Neural crest cell (in vitro differentiated cells): ENCODE results near the gene TBXAS1. TPM values are rescaled to one million over a fixed set of nuclear protein-coding genes. Genes with fewer than 3 reads are reported as not detected.

Experiments
- DNase-seq: peaks from one replicate; pipeline ENCODE4 v3.0.0; 2021; ENCODE audit warnings: low read depth, mixed read lengths, low spot score
- H3K27ac Mint-ChIP-seq: one replicate; pipeline ENCODE4 v1.8.0; 2021; ENCODE audit warnings: mild to moderate bottlenecking, mixed read lengths; ENCODE audit not compliant: unreplicated experiment
- H3K27me3 Mint-ChIP-seq: 2 replicates; pipeline ENCODE4 v1.8.0; 2021; ENCODE audit warnings: low read depth, mild to moderate bottlenecking, mixed read lengths
- H3K36me3 Mint-ChIP-seq: 2 replicates; pipeline ENCODE4 v1.8.0; 2021; ENCODE audit warnings: low read depth, mild to moderate bottlenecking, mixed read lengths
- H3K4me1 Mint-ChIP-seq: 2 replicates; pipeline ENCODE4 v1.8.0; 2021; ENCODE audit warnings: mixed read lengths
- H3K4me3 Mint-ChIP-seq: one replicate; pipeline ENCODE4 v1.8.0; 2021; ENCODE audit warnings: mild to moderate bottlenecking, mixed read lengths
- H3K9me3 Mint-ChIP-seq: 2 replicates; pipeline ENCODE4 v1.8.0; 2021; ENCODE audit warnings: mixed read lengths
- total RNA-seq: library from RNA; stranded (reverse); gene quantifications from 2 replicates; pipeline ENCODE4 v1.2.1, GENCODE V29; 2021
- TF ChIP-seq, protein P1 (sequence below): fragments of 200-600 bp; sonication (generic); conservative IDR thresholded peaks from 2 replicates; pipeline ENCODE4 v1.5.0; 2021; ENCODE audit warnings: antibody characterized with exemption, mild to moderate bottlenecking

The TBXAS1 gene
- total RNA-seq, 1 donor from 2014 or later: 5.7 TPM

DNA sequence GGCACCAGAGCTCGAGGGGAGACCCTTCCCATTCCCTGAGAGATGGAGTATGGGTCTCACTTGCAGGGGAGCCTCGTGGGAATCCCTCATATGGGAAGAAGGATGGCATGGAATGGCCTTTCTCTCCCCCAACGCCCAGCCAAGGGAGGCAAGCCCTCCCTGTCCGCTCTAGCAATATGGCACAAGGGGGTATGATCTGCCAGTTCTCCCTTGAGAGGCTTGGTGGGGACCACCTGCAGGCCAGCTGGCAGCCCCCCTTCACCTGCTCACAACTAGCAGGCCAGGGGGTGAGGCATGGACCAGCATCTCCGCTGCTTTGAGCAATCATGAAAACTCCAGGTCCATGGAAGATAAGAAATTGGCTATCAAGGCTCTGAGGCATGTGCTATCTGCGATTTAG is 162.8 kb downstream of the TBXAS1 start:
- DNase-seq: no peak
- H3K27ac Mint-ChIP-seq: no peak overlapping the region
- no peak overlapping the region for H3K4me3 Mint-ChIP-seq

DNA sequence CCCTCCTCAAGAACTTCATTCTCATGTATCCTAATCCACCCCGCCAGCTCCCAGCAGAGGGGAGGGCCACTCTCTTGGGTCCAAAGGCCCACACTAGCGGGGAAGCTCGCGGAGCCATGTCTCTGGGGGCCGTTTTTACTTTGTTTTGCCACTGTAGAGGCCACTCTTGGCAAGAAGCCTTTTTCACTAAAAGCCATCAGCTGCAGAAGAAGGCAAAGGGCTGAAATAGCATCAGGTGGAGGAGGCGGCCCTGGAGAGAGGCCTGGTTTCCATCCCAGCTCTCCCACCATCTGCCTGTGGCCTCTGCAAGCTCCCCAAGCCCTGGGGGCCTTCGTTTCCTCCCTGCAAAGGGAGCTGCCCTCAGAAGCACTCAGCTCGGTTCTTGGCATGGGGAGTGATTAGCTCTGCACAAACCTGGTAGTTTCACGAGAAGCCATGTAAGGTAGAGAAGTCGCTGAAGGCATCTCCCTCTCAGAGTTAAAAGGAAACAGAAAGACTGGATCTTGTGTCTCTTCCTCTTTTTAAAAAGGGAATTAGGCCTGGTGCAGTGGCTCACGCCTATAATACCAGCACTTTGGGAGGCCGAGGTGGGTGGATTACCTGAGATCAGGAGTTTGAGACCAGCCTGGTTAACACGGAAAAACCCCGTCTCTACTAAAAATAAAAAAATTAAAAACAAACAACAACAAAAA is 163.4 kb downstream of the TBXAS1 start:
- Mint-ChIP-seq H3K4me1 (peaks cover 11% of the 10 kb centered on the region), H3K27me3 (no peaks in the 10 kb centered on the region), H3K27ac (no peak overlapping the region), H3K4me3 (no peak overlapping the region), H3K36me3 (no peaks in the 10 kb centered on the region), H3K9me3 (no peaks in the 10 kb centered on the region)
- TF ChIP-seq, protein P1, sequence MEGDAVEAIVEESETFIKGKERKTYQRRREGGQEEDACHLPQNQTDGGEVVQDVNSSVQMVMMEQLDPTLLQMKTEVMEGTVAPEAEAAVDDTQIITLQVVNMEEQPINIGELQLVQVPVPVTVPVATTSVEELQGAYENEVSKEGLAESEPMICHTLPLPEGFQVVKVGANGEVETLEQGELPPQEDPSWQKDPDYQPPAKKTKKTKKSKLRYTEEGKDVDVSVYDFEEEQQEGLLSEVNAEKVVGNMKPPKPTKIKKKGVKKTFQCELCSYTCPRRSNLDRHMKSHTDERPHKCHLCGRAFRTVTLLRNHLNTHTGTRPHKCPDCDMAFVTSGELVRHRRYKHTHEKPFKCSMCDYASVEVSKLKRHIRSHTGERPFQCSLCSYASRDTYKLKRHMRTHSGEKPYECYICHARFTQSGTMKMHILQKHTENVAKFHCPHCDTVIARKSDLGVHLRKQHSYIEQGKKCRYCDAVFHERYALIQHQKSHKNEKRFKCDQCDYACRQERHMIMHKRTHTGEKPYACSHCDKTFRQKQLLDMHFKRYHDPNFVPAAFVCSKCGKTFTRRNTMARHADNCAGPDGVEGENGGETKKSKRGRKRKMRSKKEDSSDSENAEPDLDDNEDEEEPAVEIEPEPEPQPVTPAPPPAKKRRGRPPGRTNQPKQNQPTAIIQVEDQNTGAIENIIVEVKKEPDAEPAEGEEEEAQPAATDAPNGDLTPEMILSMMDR: no peak
- no peak for DNase-seq

More for the DNA sequence above, 162.8 kb downstream of the TBXAS1 start:
- TF ChIP-seq, protein P1: no peak
- no peaks in the 10 kb centered on the region for H3K27me3 Mint-ChIP-seq
- H3K4me1 Mint-ChIP-seq: peaks cover 9% of the 10 kb centered on the region
- no peaks in the 10 kb centered on the region for H3K9me3 Mint-ChIP-seq
- no peaks in the 10 kb centered on the region for H3K36me3 Mint-ChIP-seq

- Mint-ChIP-seq H3K27ac (no peak overlapping the region), H3K4me3 (no peak overlapping the region), H3K36me3 (no peaks in the 10 kb centered on the region), H3K9me3 (no peaks in the 10 kb centered on the region), H3K4me1 (peaks cover 14% of the 10 kb centered on the region), H3K27me3 (no peaks in the 10 kb centered on the region)
- no peak for DNase-seq
- TF ChIP-seq, protein P1: no peak
Observed at GRCh38 chr7:139993169-139993568, 164.1 kb downstream of the TBXAS1 start.

DNA sequence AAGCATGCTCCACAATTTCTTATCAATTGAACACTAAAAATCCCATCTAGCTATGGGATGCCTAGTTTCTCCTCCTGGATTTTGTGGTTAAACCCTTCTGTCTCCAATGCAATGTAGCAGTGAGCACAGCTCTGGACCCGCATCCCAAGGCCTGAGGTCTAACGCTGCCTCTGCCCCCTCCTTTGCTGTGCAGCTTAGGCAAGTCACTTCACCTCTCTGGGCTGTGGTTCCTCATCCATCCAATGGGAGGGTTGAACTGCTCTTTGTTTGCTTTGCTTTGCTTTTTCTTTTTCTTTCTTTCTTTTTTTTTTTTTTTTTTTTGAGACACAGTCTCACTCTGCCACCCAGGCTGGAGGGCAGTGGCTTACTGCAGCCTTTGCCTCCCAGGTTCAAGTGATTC is 164.5 kb downstream of the TBXAS1 start:
- TF ChIP-seq, protein P1: no peak
- no peaks in the 10 kb centered on the region for H3K27me3 Mint-ChIP-seq
- peaks cover 14% of the 10 kb centered on the region for H3K4me1 Mint-ChIP-seq
- no peaks in the 10 kb centered on the region for H3K9me3 Mint-ChIP-seq
- H3K36me3 Mint-ChIP-seq: no peaks in the 10 kb centered on the region
- DNase-seq: no peak
- H3K4me3 Mint-ChIP-seq: no peak overlapping the region
- H3K27ac Mint-ChIP-seq: no peak overlapping the region

- TF ChIP-seq, protein P1: no peak
- Mint-ChIP-seq H3K36me3 (no peaks in the 10 kb centered on the region), H3K4me1 (peaks cover 14% of the 10 kb centered on the region), H3K27ac (no peak overlapping the region), H3K9me3 (no peaks in the 10 kb centered on the region), H3K27me3 (no peaks in the 10 kb centered on the region), H3K4me3 (no peak overlapping the region)
- no peak for DNase-seq
Observed at GRCh38 chr7:139994356-139994755, 165.3 kb downstream of the TBXAS1 start.
